Measurements from ENCODE around the gene AGAP3.

Gene AGAP3

DNA sequence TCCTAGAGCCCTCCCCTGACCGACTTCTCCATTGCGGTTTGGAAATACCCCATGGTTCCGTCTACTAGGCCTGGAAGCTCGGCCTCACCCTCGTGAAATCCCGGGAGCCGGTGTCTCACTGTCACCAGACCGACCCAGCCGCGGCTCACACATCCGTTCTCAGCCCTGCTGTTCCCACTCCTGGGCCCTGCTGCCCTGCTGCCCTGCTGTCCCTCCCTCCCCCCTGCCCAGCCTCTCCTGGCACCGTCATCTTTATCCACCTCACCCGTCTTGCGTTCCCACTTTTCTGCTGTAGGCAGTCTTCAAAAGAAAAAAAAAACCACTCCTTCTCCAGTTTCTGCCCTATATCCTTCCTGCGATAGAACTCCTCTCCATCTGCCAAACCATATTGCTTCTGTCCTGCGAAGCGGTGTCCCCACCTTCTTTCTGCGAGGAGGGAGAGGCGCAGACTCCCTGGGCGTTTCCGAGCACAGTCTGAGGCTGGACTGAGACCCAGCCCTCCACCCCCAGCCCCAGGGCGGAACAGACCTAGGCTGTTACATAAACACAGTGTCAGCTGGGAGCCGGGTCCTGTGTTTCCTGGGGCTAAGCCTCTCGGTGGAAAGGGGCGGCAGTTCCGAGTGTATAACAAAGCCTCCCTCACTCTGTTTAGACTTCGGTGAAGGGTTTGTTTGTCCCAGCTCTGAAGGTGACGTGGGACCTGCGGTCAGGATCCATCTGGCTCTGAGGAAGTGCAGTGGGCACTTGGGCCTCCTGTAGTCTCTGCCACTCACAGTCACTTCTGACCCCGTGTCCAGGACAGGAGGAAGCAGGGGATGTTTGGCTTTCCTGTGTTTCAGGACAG lies 2.8 kb downstream of the AGAP3 start:
- peak; percentile 40 for DNase-seq

DNA sequence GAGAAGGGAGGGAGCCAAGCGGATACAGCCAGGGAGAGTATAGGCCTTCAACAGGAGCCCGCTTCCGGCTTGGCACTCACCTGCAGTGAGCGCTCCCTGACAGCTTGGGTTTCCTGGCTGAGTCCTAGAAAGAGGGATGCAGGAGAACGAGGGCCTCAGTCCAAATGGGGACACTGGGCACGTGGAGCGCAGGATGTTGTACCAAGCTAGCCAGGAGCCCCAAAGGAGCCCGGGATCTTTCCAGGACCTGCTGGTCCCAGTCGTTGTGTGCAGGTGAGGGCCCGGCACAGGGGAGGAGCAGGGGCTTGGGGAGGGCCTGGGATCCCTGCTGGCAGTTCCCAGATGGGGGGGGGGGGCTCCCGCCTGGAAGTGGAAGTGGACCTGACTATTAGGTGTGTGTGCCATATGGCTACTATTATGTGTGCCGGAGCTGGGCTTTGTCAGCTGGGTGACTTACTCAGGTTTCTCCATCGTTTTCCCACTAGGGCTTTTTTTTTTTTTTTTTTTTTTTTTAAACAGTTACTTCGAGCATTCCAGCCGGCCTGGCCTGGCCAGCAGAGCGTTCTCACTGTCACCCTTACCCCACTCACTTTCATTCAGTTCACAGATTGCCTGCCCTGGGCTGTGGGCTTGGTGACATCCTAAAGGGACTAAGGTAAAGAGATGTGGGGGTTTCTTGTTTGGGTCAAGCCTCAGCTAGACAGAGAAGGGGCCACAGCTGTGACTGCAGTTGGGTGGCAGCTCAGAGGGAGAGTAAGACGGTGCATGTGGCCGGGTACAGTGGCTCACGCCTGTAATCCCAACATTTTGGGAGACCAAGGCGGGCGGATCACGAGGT lies 3.8 kb downstream of the AGAP3 start:
- DNase-seq, result no peak

DNA sequence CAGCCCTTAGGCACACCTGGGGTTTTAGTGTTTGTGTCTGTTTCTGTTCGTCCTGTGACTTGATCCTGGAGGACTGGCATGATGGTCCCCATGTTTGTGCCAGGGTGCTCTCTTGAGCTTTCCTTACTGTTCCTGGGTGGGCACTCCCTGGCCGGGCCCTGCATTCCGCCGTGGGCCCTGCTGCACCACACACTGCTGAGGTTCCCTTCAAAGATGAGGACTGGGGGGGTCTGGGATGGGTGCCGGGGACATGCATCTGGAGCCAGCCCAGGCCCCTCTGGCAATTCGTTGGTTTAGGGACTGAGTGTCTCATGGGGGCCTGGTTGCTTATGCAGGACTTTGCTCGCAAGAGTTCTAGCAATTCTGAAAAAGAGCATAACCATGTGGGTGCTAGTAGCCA lies 4.7 kb downstream of the AGAP3 start:
- no peak for DNase-seq

- DNase-seq, result no peak
These were observed 5.2 kb downstream of the AGAP3 start for GRCh38 chr7:151091431-151091830.

DNA sequence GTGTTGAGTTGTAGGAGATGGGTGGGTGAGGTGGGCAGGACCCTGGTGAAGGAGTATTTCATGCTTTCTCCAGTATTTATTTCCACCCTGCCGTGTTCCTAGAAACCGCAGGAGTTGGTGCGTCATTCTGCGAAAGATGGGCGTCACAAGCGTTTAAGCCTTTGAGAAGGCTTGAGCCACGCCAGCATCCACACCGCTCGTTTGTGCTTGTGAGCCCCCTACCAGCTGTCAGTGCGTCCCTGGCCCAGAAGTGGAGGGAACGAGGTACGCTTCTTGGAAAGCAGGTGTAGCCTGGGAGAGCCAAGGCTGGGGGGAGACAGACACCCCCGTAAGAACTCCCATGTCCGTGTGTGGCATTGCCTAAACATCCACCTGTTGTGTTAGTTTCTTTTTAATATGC lies 5.7 kb downstream of the AGAP3 start:
- DNase-seq, result no peak

- no peak for DNase-seq
These were observed 7.5 kb downstream of the AGAP3 start for GRCh38 chr7:151093748-151094147.

- peak; percentile 36 for DNase-seq
These were observed 8.4 kb downstream of the AGAP3 start for GRCh38 chr7:151094675-151095074.

GRCh38 chr7:151095123-151095797 lies 9.0 kb downstream of the AGAP3 start:
- no peak for DNase-seq

DNA sequence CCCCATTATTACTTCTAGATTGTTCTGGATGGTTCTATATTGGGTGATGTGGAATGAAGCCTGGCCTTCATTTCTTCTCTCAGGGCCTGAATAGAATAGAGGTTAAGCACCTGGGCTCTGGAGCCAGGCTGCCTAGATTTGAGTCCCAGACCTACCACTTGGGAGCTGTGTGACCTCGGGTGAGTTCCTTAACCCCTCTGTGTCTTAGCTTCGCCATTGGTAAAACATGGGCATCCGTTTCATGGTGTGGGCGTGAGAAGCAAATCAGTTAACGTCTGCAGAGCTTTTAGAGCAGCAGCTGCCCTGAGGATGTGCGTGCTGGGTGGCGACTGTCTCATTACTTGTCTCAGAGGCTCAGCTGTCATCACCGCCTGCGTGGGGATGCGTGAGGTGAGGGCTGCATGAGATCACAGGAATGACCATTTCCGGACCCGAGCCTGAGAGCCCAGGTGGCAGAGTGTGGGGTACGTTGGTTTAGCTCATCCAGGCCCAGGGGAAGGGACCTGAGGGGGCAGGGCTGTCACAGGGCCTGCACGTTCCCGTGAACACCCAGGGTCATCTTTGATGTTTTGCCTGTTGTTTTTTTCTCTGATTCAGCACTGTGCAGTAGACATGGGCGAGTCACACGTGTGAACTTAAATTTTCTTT lies 9.7 kb downstream of the AGAP3 start:
- DNase-seq, result peak; percentile 38

DNA sequence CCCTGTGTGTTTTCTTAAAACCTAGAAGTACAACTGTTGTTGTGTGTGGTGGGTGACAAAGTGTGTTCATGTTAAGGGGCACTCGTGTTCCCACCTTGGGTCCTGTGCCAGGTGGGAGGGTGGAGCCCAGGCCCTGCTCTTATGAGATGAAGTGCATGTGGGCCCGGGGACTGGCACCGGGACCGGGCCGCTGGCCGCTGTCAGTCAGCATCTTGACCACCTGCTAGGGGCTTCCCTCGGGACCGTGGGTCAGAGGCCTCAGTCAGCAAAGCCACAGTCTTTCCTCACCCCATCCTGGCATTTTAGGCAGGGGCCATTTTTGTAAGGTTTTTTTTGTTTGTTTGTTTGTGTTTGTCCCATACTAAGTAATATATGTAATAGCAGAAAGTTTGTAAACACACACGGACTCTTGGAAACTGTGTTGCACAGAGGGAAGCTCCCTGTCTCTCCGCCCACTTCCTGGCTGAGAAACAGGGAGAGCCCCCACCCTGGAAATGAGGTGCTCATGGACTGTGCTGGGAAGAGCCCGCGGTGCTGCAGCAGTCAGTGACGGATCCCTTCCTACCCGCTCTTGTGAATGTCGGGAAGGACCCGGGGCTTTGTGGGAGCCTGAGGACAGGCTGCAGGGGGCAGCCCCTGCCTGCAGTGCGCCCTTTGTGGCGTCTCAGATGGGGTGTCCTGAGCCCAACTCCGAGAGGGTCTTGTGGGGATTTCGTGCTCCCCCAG lies 13.4 kb downstream of the AGAP3 start:
- DNase-seq, result no peak

DNA sequence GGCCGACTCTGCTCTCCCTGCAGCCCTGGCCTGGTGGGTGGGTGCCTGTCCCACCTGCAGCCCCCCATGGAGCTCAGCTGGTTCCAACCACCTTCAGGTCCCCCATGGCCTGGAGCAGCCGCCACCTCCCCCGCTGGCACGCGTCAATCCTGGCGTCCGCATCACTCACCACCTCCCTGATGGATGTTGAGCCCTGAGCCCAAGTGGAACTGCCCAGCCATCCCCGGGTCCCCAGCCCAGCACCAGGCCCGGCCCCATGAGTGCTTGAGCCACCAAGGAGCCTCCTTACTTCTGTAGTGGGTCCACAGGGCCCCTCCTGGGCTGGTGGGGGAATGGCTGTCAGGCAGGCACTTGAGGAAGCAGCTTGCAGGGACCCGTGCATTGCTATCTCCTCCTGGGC lies 14.6 kb downstream of the AGAP3 start:
- no peak for DNase-seq

GRCh38 chr7:151101621-151102396 lies 15.5 kb downstream of the AGAP3 start:
- DNase-seq, result no peak

- no peak for DNase-seq
These were observed 16.7 kb downstream of the AGAP3 start for GRCh38 chr7:151102991-151103390.

- no peak for DNase-seq
These were observed 17.7 kb downstream of the AGAP3 start for GRCh38 chr7:151103973-151104372.

DNA sequence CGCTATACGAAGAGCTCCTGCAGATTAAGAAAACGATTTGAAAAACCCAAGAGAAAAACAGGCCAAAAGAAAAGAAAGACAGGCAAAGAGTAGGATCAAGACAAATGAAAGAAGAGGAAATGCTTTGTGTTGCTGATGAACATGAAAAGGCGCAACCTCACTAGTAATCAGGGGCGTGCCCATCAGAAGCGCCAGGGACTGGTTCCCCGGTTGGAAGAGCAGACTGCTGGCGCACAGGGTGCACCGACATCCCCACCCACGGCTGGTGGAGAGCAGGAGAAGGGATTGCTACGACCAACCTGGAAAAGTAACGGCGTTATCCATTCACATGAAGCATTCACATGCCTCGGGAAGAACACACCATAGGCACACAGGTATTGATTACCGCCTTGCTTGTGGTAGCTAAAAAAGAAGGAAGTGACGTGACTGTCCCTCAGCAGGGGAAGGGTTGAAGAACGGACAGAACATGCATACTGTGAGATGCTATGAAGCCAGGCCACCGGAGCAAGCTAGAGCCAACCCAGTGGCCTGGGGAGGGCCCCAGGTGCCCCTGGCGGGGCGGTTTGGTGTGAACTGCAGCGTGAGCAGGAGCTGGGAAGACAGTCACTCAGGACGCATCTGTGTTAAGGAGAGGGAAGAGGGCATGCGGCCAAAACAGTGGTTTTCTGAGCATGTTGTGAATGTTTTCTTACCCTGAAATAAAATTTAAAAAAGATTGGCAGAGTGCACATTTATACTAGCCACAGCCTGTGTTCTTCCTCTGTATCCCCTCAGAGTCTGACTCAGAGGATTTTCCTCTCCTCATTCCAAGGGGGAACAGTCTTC lies 18.3 kb downstream of the AGAP3 start:
- DNase-seq, result peak; percentile 93

- no peak for DNase-seq
These were observed 21.6 kb downstream of the AGAP3 start for GRCh38 chr7:151107882-151108281.

DNA sequence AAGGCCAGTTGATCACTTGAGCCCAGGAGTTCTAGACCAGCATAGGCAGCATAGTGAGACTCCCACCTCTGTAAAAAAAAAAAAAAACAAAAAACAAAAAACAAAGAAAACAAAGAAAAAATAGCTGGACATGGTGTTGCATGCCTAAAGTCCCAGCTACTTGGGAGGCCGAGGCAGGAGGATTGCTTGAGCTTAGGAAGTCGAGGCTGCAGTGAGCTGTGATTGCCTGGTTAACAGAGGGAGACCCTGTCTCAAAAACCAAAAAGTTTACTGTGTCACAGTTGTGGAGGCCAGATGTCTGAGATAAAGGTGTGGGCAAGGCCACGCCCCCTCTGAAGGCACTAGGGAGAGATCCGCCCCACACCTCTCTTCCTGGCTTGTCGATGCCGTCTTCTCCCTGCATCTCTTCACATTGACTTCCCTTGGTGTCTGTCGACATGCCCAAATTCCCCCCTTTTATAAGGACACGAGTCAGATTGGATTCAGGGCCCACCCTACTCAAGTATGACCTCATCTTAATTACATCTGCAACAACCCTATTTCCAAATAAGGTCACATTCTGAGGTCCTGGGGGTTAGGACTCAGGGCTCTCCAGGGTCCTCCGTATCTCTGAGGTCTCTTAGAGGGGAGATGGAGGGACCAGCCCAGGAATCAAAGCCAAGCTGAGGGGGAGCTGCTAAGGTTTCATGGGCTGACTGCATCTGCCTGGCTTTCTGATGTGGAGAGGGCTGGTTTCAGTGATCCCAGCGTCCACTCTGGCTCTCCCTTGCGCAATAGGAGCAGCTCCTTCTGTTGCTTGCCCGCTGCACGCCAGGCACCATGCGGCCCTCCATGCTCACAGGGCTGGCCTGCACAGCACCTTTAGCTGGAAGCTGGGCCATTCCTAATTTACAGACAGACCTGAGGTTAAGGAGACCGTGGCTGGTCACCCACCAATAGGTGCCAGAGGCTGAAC lies 23.1 kb downstream of the AGAP3 start:
- peak; percentile 46 for DNase-seq

- DNase-seq, result no peak
These were observed 24.1 kb downstream of the AGAP3 start for GRCh38 chr7:151110236-151110940.

Measured in fibroblast of skin of right biceps (primary cell).